ENCODE results near the gene ZNF593OS.

The ZNF593OS gene

GRCh38 chr1:26171084-26172072 is at the start of gene ZNF593OS:
TSS of gene ZNF593OS (minus strand) at chr1:26171832. CDS start at chr1:26171661, 171 bp downstream.
- no peak for DNase-seq (ENCODE audit: low read depth)

DNA sequence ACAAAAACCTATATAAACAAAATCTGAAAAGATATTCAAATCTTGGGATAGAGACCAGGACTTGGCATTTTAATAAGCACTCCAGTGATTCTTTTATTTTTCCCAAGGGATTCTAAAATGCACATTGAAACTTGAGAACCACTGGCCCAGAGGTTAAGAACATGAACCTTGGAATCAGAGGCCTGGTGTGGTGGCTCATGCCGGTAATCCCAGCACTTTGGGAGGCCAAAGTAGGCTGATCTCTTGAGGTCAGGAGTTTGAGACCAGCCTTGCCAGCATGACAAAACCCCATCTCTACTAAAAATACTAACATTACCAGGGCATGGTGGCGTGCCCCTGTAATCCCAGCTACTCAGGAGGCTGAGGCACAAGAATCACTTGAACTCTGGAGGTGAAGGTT is 49.5 kb upstream of the ZNF593OS start:
- no peak for DNase-seq (ENCODE audit: low read depth)

- DNase-seq (ENCODE audit: low read depth): no peak
Observed at GRCh38 chr1:26220199-26220912, 48.7 kb upstream of the ZNF593OS start.

DNA sequence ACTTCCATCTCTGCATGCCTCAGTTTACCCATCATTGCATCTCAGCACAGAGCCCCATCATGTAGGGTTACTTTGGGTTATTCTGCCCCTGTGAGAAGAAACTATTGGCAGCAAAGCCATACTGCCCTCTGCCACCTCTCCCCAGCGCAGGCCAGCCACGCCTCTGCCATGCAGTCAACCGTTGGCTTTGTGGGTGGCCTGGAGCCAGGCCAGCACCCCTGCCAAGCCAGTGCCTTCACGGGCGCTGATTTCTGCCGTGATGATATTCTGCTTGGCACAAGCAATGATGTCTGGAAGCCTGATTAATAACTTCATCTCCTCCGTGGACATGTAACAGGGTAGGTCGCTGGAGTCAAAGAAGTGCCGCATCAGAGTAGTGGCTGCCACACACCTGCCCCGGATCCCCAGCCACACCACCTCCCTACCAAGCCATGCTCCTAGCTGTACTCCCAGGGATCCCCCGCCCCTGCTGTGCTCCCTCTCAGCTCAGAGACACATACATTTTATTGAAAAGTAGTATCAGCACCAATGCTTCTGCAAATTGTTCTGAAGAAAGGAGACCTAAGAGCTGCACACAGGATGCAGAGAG is 47.4 kb upstream of the ZNF593OS start:
- no peak for DNase-seq (ENCODE audit: low read depth)

DNA sequence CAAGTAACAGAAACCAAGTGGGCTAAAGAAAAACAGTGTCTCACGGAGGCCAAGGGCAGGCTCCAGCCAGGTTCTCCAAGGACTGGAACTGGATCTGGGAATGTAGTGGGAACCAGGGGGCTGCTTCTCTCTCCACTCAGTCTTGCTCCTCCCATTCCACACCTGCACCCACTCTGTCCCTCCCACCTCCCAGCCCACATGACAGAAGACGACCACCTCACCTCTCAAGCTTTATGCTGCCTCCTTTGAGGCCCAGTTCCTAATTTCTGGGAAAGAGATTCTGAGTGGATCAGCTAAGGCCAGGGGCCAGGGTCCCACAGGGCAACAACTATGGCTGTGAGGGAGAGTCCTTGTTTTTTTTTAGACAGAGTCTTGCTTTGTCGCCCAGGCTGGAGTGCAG is 43.6 kb upstream of the ZNF593OS start:
- DNase-seq (ENCODE audit: low read depth): no peak

- no peak for DNase-seq (ENCODE audit: low read depth)
Observed at GRCh38 chr1:26213335-26213905, 41.8 kb upstream of the ZNF593OS start.

- no peak for DNase-seq (ENCODE audit: low read depth)
Observed at GRCh38 chr1:26212726-26213125, 41.1 kb upstream of the ZNF593OS start.

DNA sequence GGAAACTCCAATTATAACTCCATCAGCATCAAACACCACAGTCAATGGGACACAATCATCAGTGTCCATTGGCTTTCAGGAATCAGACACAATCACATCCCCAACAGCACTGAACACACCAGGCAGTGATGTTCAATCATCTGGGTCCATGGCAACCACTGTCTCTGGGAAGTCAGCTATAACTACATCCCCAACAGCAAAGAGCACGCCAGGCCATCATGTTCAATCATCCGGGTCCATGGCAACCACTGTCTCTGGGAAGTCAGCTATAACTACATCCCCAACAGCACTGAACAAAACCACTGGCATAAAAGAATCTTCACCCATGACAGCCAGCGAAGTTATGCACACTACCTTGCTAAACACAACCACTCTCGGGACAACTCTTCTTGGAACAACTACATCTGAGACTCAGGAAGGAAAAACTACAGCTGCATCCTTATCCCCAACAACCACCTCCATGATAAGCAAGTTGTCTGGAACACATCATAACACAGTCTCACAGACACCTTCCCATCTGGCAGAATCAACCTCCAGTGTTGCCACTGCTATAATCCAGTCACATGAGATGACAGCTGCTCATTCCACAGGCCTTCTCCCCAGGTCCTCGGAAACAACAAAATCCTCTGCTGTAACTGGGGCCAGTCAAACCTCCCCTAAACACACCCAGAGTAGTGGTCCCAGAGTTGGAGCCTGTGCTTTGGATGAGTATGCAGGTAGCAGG is 38.7 kb upstream of the ZNF593OS start:
- DNase-seq (ENCODE audit: low read depth): no peak

DNA sequence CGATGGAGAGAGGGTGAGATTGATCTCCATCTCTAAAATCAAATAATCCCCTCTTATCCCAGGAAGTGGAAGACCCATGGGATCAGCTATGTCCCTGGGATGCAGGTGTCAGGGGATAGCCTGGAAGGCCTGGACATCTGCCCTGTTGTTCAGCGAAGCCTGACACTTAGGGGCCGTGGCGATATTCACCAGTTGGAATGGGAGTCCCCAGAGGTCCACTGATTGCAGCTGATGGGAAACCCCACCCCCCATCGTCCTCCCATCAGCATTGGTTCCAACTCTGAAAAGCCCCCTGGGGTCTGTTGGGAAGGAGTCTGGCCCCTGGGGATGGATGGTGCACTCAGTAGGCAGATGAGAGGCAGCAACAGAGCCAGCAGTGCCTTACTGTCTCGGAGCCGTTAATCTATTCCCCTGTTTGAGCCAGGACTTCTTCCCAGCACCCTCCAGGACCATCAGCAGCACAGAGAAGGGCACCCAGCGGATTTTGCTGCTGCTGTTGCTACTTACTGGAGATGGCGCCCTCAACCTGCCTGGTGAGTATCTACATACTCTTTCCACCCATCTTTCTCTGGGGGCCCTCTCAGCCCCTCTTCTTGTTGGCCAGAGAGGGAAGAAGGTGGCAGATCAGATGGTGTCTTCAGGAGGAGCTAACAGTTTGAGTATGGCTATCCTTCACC is 32.1 kb upstream of the ZNF593OS start:
- no peak for DNase-seq (ENCODE audit: low read depth)

DNA sequence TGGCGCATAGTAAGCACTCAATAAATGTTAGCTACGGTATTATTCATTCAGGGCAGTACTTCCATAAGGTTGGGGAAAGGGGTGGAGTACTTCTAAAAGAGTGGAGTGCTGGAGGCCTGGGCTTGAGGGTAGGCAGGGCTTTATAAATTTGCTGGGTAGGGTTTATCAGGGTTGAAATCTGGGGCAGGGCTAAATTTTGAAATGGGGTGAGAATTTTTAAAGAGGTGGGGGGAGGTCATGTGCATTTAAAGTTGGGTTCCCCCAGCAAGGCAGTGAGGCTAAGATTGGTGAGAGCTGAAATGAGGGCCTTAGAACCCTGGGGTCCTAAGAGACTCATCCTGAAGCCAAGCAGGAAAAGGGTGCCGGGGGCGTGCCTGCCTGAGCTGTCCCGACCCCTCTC is 28.8 kb upstream of the ZNF593OS start:
- DNase-seq (ENCODE audit: low read depth): no peak

- no peak for DNase-seq (ENCODE audit: low read depth)
Observed at GRCh38 chr1:26197813-26198212, 26.2 kb upstream of the ZNF593OS start.

- DNase-seq (ENCODE audit: low read depth): no peak
Observed at GRCh38 chr1:26197301-26197700, 25.7 kb upstream of the ZNF593OS start.

- no peak for DNase-seq (ENCODE audit: low read depth)
Observed at GRCh38 chr1:26195805-26196204, 24.2 kb upstream of the ZNF593OS start.

GRCh38 chr1:26191739-26192138 is 20.1 kb upstream of the ZNF593OS start:
- DNase-seq (ENCODE audit: low read depth): no peak

GRCh38 chr1:26190373-26190987 is 18.8 kb upstream of the ZNF593OS start, which contains the start of gene CATSPER4:
TSS of gene CATSPER4 (plus strand) at chr1:26190602. CDS start at chr1:26190628, 26 bp downstream.
- no peak for DNase-seq (ENCODE audit: low read depth)

- DNase-seq (ENCODE audit: low read depth): no peak
Observed at GRCh38 chr1:26189751-26190275, 18.2 kb upstream of the ZNF593OS start.

- no peak for DNase-seq (ENCODE audit: low read depth)
Observed at GRCh38 chr1:26189331-26189730, 17.7 kb upstream of the ZNF593OS start.

GRCh38 chr1:26188477-26188876 is 16.8 kb upstream of the ZNF593OS start:
- no peak for DNase-seq (ENCODE audit: low read depth)

GRCh38 chr1:26187882-26188281 is 16.2 kb upstream of the ZNF593OS start:
- no peak for DNase-seq (ENCODE audit: low read depth)

GRCh38 chr1:26184883-26185282 is 13.3 kb upstream of the ZNF593OS start:
- no peak for DNase-seq (ENCODE audit: low read depth)
